Upper lobe of left lung (tissue), 4 donors: ENCODE measurements around the gene HSPG2.
"Not testable (repeated sequence)": the region's sequence is repeated elsewhere in the genome, so short reads cannot be mapped to it uniquely, and the experiment has no call there.

ENCODE experiments used
- CTCF ChIP-seq, 6 experiments: fragments of 450-650 bp in 4 of 6; fragments of 200-600 bp in 2 of 6; sonication (generic) in 2 of 6; IDR thresholded peaks; one replicate each; pipeline ENCODE4 v1.5.1; 2016 to 2019; ENCODE audit warnings: antibody characterized with exemption in 6 of 6
- POLR2A ChIP-seq, 4 donors: fragments of 450-650 bp; IDR thresholded peaks; one replicate each; pipeline ENCODE4 v1.5.1; 2016 to 2017; ENCODE audit warnings: antibody characterized with exemption in 4 of 4, mild to moderate bottlenecking in 2 of 4
- POLR2AphosphoS5 ChIP-seq, 2 donors: sonication (generic); formaldehyde crosslinking; IDR thresholded peaks; one replicate each; pipeline ENCODE4 v1.5.1; 2017; ENCODE audit warnings: antibody characterized with exemption in 2 of 2

GRCh38 chr1:21970523-21970922 lies 33.4 kb upstream of the HSPG2 start:
- not testable (repeated sequence) for TF ChIP-seq CTCF, POLR2AphosphoS5, POLR2A (IDR thresholded peaks at IDR 0.05)
